Omental fat pad (tissue), 4 donors: ENCODE measurements around the gene CNPY1. TPM values are rescaled to one million over a fixed set of nuclear protein-coding genes. Genes with fewer than 3 reads are reported as not detected.
A peak's percentile ranks its signal among the peaks of the same experiment; 100 is the strongest.

Source experiments
- ATAC-seq: fragments of 150-250 bp; one replicate; pipeline ENCODE4 v1.9.1; 2016; ENCODE audit warnings: mild to moderate bottlenecking, moderate library complexity; ENCODE audit not compliant: low FRiP score
- DNase-seq: peaks from one replicate; pipeline ENCODE4 v3.0.0-alpha.2; 2019; ENCODE audit warnings: low spot score
- CTCF ChIP-seq, 3 donors: fragments of 450-650 bp; IDR thresholded peaks; one replicate each; pipeline ENCODE4 v1.5.1; 2016 to 2017; ENCODE audit warnings: antibody characterized with exemption in 3 of 3, mild to moderate bottlenecking in 3 of 3, moderate library complexity in 2 of 3
- total RNA-seq, 4 donors: library from RNA; depleted of rRNA; stranded (reverse); fragments of >200 nt; gene quantifications; one replicate each; pipeline ENCODE4 v1.1.0, GENCODE V29; 2016

The CNPY1 gene
- total RNA-seq, 4 donors from 2014 or later: not detected

DNA sequence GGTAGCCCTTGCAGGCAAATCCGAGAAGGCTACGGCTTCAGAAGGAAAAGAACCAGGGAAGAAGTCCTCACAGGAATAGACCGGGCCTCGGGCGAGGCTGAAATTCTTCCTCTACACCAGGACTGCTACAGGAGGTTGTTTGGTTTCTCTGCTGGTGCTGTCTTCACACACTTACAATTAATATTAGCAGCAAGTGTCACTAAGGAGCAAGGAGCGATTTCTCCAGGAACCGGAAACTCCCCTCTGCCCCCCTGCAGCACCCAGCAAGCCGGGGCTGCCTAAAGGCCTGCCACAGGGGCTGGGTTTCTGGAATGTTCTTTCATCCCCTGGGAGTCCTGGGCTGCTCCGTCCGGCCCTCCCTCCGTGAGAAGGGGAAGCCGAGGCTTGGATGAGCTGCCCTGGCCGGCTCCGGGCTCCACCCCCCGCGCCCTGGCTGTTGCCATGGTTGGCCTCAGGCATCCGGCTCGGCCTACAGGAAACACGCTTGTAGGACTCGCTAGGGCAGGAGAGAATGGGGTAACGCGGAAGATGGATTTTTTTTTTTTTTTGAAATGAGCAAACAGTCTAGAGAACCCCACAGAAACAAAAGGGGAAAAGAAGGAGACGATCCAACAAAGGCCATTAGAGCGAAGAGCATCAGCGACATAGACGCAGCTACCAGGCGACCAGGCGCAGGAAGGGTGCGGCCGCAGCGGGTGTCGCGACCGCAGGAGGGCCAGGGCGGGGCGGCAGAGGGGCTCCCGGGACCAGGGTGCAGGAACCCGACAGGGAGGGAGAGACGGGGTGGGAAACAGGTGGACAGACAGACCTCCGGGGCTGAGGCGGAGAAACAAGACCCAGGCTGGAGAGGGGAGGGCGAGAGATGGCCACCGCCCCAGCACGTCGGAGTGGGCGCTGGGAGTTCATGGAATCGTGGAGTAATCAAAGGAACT is 55.4 kb downstream of the CNPY1 start:
- ATAC-seq: peak; percentile 52
- TF ChIP-seq CTCF (IDR thresholded peaks at IDR 0.05): no peak
- no peak for DNase-seq

- DNase-seq (no peak), ATAC-seq (no peak)
- no peak for TF ChIP-seq CTCF (IDR thresholded peaks at IDR 0.05)
Observed at GRCh38 chr7:155489862-155490696, 56.3 kb downstream of the CNPY1 start.

GRCh38 chr7:155489158-155489840 is 57.1 kb downstream of the CNPY1 start:
- ATAC-seq (no peak), DNase-seq (no peak)
- no peak for TF ChIP-seq CTCF (IDR thresholded peaks at IDR 0.05)

- DNase-seq (no peak), ATAC-seq (no peak)
- TF ChIP-seq CTCF (IDR thresholded peaks at IDR 0.05): no peak
Observed at GRCh38 chr7:155488483-155489127, 57.8 kb downstream of the CNPY1 start.

- no peak for DNase-seq
- no peak for ATAC-seq
- no peak for TF ChIP-seq CTCF (IDR thresholded peaks at IDR 0.05)
Observed at GRCh38 chr7:155487509-155488482, 58.6 kb downstream of the CNPY1 start.
